Activated naive CD4-positive, alpha-beta T cell treated with anti-CD3 and anti-CD28 coated beads, Interleukin-2, amount 50 U/mL, for 24 hours (primary cell): Measurements from ENCODE around the gene NPIPA5.
"Not testable (repeated sequence)": the region's sequence is repeated elsewhere in the genome, so short reads cannot be mapped to it uniquely, and the experiment has no call there.

Experiments used
- H3K27ac Mint-ChIP-seq: one replicate; pipeline ENCODE4 v1.8.0; 2021; ENCODE audit warnings: mild to moderate bottlenecking, mixed read lengths
- H3K27me3 Mint-ChIP-seq: one replicate; pipeline ENCODE4 v1.8.0; 2021; ENCODE audit warnings: mixed read lengths
- H3K36me3 Mint-ChIP-seq: one replicate; pipeline ENCODE4 v1.8.0; 2021; ENCODE audit warnings: mixed read lengths
- H3K4me1 Mint-ChIP-seq: one replicate; pipeline ENCODE4 v1.8.0; 2021; ENCODE audit warnings: mixed read lengths
- H3K4me3 Mint-ChIP-seq: one replicate; pipeline ENCODE4 v1.8.0; 2021; ENCODE audit warnings: mild to moderate bottlenecking, mixed read lengths
- H3K9me3 Mint-ChIP-seq: one replicate; pipeline ENCODE4 v1.8.0; 2021; ENCODE audit warnings: mixed read lengths

The NPIPA5 gene

DNA sequence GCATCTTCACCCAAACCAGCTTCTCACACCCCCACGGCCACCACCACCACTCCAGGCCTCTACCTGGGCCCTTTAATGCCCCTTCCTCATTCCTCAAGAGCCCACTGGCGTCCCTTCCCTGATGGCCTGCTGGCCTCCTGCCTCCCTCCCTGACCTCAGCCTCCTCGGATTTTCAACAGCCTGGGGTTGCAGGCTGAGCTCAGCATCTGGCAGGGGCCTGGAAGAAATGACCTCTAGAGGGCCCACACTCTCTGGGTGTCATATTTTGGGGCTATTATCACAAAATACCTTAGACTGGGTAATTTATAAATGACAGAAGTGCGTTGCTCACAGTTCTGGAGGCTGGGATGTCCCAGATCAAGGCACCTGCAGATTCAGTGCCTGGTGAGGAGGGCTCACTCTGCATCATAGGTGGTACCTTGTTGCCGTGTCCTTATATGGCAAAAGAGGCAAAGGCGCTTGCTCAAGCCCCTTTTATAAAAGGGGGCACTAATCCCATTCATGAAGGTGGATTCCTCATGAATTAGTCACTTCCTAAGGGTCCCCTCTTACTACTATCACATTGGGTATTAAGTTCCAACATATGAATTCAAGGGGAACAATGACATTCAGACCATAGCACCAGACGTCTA, 40.0 kb downstream of the NPIPA5 start:
- not testable (repeated sequence) for H3K27me3 Mint-ChIP-seq, H3K4me3 Mint-ChIP-seq, H3K36me3 Mint-ChIP-seq, H3K4me1 Mint-ChIP-seq, H3K9me3 Mint-ChIP-seq, H3K27ac Mint-ChIP-seq

DNA sequence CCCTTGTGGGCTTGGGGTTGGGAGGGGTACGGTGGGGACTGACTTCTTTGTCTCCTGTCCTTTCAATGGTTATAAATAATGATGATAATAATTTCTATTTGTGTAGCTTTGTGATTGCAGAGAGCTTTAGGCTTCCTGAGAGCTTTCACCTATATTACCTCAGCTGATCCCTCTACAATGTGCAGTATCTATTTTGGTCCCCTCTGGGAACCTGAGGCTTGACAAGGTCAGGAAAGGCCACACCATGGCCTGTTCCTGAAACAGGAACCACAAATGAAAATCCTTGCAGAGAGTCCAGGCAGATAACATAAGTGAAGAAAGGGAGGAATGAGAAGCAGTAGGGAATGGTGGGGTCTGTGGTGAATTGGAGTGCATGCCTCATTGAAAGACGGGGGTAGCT, 42.5 kb downstream of the NPIPA5 start:
- not testable (repeated sequence) for H3K27me3 Mint-ChIP-seq, H3K4me3 Mint-ChIP-seq, H3K36me3 Mint-ChIP-seq, H3K9me3 Mint-ChIP-seq, H3K4me1 Mint-ChIP-seq, H3K27ac Mint-ChIP-seq

DNA sequence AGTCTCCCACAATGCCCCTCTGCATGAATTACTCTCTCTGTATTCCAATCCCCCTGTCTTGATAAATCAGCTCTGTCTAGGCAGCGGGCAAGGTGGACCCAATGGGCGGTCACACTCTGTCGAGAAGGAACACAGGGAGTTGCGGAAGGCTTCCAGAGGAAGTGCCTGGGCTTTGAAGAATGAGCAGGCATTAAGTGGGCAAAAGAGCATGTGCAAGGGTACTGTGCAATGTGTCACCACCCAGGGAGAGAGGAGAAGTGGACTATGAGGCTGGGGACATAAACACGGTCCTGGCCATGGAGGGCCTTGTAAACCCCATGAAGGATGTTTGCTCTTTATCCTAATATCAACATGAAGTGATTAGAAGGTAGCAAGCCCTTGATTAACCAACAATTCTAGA, 44.1 kb downstream of the NPIPA5 start:
- H3K36me3 Mint-ChIP-seq, H3K27me3 Mint-ChIP-seq, H3K4me3 Mint-ChIP-seq, H3K9me3 Mint-ChIP-seq, H3K27ac Mint-ChIP-seq, H3K4me1 Mint-ChIP-seq: not testable (repeated sequence)

DNA sequence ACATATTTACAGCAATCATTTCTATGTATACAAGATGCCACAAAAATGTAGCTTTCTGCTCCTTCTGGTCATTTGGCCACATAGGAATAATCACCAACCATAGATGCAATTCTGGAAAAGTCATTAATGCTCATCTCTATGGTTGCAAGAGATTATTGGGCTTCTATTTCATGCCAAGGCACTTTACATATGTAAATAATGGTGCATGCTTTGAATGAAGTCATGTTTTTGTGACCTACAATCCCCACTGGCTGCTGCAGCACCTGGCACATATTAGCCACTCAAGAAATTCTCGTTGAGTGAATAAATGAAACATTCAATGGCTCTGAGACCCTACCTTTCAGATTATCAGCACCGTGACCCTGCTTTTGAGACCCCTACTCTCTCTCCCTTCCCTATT, 47.1 kb downstream of the NPIPA5 start:
- H3K36me3 Mint-ChIP-seq, result not testable (repeated sequence)

DNA sequence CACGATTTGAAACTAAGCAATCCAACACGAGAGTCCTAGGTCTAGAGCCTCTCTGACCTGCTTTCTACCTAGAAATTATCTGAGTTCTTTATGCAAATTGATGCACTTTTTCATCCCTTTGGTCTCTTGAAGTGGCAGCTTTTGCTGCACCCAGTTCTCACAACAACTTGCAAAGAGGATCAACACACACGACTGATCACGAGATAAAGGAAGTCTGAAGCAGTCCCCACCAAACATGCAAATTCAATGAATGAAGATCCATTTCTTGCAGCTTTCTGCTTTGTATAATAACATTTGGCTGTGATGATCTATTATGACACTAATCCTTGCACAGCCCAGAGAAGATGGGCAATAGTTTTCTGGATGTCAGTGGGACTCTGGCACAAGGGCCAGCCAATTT, 53.1 kb downstream of the NPIPA5 start:
- not testable (repeated sequence) for H3K4me1 Mint-ChIP-seq, H3K36me3 Mint-ChIP-seq, H3K27ac Mint-ChIP-seq, H3K27me3 Mint-ChIP-seq, H3K9me3 Mint-ChIP-seq, H3K4me3 Mint-ChIP-seq

More for the DNA sequence above, 47.1 kb downstream of the NPIPA5 start:
- not testable (repeated sequence) for H3K9me3 Mint-ChIP-seq, H3K4me3 Mint-ChIP-seq, H3K4me1 Mint-ChIP-seq, H3K27me3 Mint-ChIP-seq, H3K27ac Mint-ChIP-seq

DNA sequence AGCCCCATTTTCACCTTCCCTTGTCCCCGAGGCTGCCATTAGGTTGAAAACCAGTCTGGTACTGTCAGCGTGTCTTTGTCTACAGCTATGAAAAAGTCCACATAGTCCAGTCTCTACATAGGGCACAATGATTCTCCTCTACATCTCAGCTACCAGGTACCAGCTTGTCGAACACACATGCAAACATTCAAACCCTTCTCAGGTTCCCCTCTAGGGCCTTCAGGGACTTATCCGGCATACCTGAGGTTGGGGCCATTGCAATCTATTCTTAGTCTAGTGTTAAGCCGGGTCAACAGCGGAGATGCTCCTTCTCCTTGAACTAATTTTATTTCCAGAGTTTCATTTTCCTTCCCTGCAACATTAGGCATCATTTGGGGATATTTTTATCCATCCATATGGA, 54.7 kb downstream of the NPIPA5 start:
- H3K36me3 Mint-ChIP-seq, H3K9me3 Mint-ChIP-seq, H3K27ac Mint-ChIP-seq, H3K4me3 Mint-ChIP-seq, H3K27me3 Mint-ChIP-seq, H3K4me1 Mint-ChIP-seq: not testable (repeated sequence)

DNA sequence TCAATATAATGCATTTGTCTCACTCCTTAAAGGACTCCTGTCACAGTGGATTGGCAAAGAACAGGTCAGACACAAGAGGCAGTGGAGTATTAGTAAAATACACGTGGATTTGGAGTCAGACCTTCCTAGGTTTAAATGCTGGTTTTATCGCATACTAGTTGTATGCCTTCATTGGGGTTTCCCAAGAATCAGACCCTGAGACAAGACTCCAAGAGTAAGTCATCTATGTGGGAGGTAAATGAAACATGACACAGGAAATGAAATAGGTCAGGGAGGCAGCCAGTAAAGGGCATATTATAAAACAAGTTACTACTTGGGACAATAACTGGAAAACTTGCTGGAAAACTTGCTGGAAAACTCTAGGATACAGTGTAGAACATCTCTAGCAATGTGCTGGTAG, 56.9 kb downstream of the NPIPA5 start:
- H3K4me3 Mint-ChIP-seq, H3K27ac Mint-ChIP-seq, H3K4me1 Mint-ChIP-seq, H3K9me3 Mint-ChIP-seq, H3K27me3 Mint-ChIP-seq, H3K36me3 Mint-ChIP-seq: not testable (repeated sequence)

DNA sequence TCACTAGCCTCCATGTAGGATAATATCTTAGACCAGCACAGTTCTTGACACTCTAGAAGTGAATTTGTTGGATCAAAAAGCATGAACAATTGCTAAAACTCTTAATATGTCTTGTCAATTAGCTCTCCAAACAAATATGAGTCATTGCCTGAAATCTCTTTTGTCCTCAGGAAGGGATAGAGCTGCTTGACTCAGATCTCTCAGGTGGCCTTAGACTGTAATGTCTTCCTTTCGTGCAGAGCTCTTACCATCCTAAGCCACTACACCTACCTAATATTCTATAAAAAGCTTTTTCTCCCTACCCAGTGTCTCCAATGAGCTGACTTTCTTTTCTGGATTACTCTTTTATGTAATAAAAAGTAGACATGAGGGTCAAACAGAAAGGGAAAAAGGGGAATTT, 63.5 kb downstream of the NPIPA5 start:
- not testable (repeated sequence) for H3K27me3 Mint-ChIP-seq, H3K4me1 Mint-ChIP-seq, H3K27ac Mint-ChIP-seq, H3K36me3 Mint-ChIP-seq, H3K4me3 Mint-ChIP-seq, H3K9me3 Mint-ChIP-seq
